ENCODE measurements around the gene STARD5. TPM values are rescaled to one million over a fixed set of nuclear protein-coding genes. Genes with fewer than 3 reads are reported as not detected.

The STARD5 gene
- total and polyA plus RNA-seq, 2 of the 8 experiments (the other 6 are each of a cell fraction or from before 2014, with no cell fraction given) = 5.5 to 10.4 TPM

- Histone ChIP-seq H4K5ac (ENCODE audit: insufficient read length, low read depth, low read length) (no peak overlapping the region), H3K9ac (replicated peaks in 1 of 4; ENCODE audit: extremely low read depth in 1 of 4, low read depth in 3 of 4, low read length in 3 of 4) (no peak overlapping the region), H3K27ac (ENCODE audit: low read depth, low read length) (no peak overlapping the region), H2BK15ac (ENCODE audit: low read length) (no peak overlapping the region), H3K56ac (replicated peaks; ENCODE audit: insufficient read length, low read depth, low read length) (no peak overlapping the region), H4K8ac (ENCODE audit: extremely low read depth, insufficient read depth, low read length) (no peak overlapping the region), H3K79me2 (ENCODE audit: control insufficient read depth in 1 of 2, insufficient read depth in 2 of 2, low read length in 2 of 2) (no peaks in the 10 kb centered on the region), H3K27me3 (replicated peaks in 1 of 4; ENCODE audit: control insufficient read depth in 3 of 4, extremely low read depth in 1 of 4, insufficient read depth in 3 of 4, low read length in 3 of 4) (no peaks in the 10 kb centered on the region), H2BK12ac (ENCODE audit: low read depth, low read length) (no peak overlapping the region), H2BK20ac (ENCODE audit: low read length) (no peak overlapping the region), H2BK5ac (ENCODE audit: low read depth, low read length) (no peak overlapping the region), H3K4me3 (ENCODE audit: extremely low read depth in 1 of 4, insufficient read depth in 2 of 4, low read depth in 3 of 4, low read length in 4 of 4) (no peak overlapping the region), H3K4me1 (replicated peaks in 1 of 4; ENCODE audit: control insufficient read depth in 3 of 4, insufficient read depth in 4 of 4, low read length in 3 of 4) (peaks cover 0 to 2% (median 0%) of the 10 kb centered on the region in 4 experiments; a peak in 1 of 7 replicates), H4K20me1 (replicated peaks in 1 of 2; ENCODE audit: control insufficient read depth in 1 of 2, insufficient read depth in 2 of 2, low read length in 2 of 2) (no peaks in the 10 kb centered on the region), H2BK120ac (replicated peaks; ENCODE audit: low read depth, low read length) (no peak overlapping the region), H3K36me3 (ENCODE audit: control insufficient read depth in 2 of 4, insufficient read depth in 4 of 4, low read length in 3 of 4) (no peaks in the 10 kb centered on the region), H3K18ac (ENCODE audit: extremely low read depth, low read length) (no peak overlapping the region), H4K91ac (replicated peaks; ENCODE audit: insufficient read length, low read length) (no peak overlapping the region), H2AK5ac (ENCODE audit: low read depth, low read length) (no peak overlapping the region), H3K23me2 (ENCODE audit: low read depth, low read length) (no peaks in the 10 kb centered on the region), H3K79me1 (ENCODE audit: low read depth, low read length) (no peaks in the 10 kb centered on the region), H3K23ac (ENCODE audit: insufficient read length) (no peak overlapping the region), H3K4me2 (ENCODE audit: insufficient read depth in 1 of 2, low read depth in 2 of 2, low read length in 2 of 2) (no peak overlapping the region), H3K4ac (replicated peaks; ENCODE audit: insufficient read length, low read depth, low read length) (no peak overlapping the region), H2AFZ (ENCODE audit: low read length) (no peak overlapping the region), H3K9me3 (ENCODE audit: insufficient read depth in 2 of 2, low read depth in 1 of 2, low read length in 1 of 2) (no peaks in the 10 kb centered on the region), H3K14ac (ENCODE audit: insufficient read length) (no peak overlapping the region)
- FAIRE-seq = no peak
- DNase-seq (ENCODE audit: low read depth in 1 of 2, low spot score in 2 of 2) = no peak
- WGBS, 2 experiments (ENCODE audit: extremely low coverage in 1 of 2, insufficient coverage in 1 of 2, insufficient read length in 1 of 2, insufficient replicate concordance in 2 of 2, low coverage in 1 of 2, low lambda C conversion rate in 2 of 2, missing lambda C conversion rate in 1 of 2) = 93% methylated on average over 3 of the region's 3 CpGs; no CpG with 5 or more reads in 1 of the 2 experiments
- ChIA-PET CTCF (ENCODE audit: partially characterized antibody) (interaction anchor here (0.9 to 2.3 kb wide), 3 partner anchors 9 to 38 kb away, joined by 3 to 9 read pairs (median 3); no protein-coding TSS in a partner anchor), POLR2A (ENCODE audit: partially characterized antibody) (interaction anchor here (1.5 kb wide), 1 partner anchor 9 kb away, joined by 6 read pairs; the partner anchor contains the start of gene STARD5)
- TF ChIP-seq GABPA (IDR thresholded peaks at IDR 0.05; ENCODE audit: borderline replicate concordance, insufficient read depth, low read length) (no peak), CHD2 (IDR thresholded peaks at IDR 0.05; ENCODE audit: low read length) (no peak), CREB1 (IDR thresholded peaks at IDR 0.05) (no peak)
- TF ChIP-seq, protein P1, sequence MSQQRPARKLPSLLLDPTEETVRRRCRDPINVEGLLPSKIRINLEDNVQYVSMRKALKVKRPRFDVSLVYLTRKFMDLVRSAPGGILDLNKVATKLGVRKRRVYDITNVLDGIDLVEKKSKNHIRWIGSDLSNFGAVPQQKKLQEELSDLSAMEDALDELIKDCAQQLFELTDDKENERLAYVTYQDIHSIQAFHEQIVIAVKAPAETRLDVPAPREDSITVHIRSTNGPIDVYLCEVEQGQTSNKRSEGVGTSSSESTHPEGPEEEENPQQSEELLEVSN (IDR thresholded peaks at IDR 0.05) = no peak
Observed at GRCh38 chr15:81333363-81333762, 9.4 kb upstream of the STARD5 start.

Measured in H1 (cell line).